ENCODE results near the gene ITGA6. TPM values are rescaled to one million over a fixed set of nuclear protein-coding genes. Genes with fewer than 3 reads are reported as not detected.

The ITGA6 gene
- total and polyA plus RNA-seq, 7 donors = 8.4 to 66.5 (median 14.0) TPM

DNA sequence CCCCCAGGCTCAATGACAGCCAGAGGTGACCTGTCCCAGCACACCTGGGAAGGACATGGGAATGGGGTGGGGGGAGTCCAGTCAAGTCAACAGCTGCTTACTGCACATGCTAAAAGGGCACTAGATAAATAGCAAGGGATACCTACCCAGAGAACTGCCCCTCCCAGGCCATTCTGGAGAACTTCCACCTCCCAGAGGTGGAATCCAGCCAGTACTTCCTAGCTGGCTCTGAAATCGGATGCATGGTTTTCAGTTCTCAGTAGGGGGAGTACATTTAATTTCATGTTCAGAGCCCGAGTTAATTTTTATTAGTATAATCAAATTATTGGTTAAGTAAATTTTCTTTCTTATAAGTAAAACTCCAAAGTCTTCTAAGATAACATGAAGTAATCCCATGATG is 28.9 kb upstream of the ITGA6 start:
- Histone ChIP-seq H3K27me3 (no peaks in the 10 kb centered on the region), H3K27ac (no peak overlapping the region), H3K4me3 (no peak overlapping the region), H3K36me3 (no peaks in the 10 kb centered on the region), H3K9me3 (no peaks in the 10 kb centered on the region), H3K4me1 (peaks cover 0 to 12% (median 11%) of the 10 kb centered on the region in 4 donors)
- 29 to 78% methylated on average over 2 of the region's 2 CpGs for WGBS, 2 donors
- no peak for DNase-seq
- TF ChIP-seq, protein P1, sequence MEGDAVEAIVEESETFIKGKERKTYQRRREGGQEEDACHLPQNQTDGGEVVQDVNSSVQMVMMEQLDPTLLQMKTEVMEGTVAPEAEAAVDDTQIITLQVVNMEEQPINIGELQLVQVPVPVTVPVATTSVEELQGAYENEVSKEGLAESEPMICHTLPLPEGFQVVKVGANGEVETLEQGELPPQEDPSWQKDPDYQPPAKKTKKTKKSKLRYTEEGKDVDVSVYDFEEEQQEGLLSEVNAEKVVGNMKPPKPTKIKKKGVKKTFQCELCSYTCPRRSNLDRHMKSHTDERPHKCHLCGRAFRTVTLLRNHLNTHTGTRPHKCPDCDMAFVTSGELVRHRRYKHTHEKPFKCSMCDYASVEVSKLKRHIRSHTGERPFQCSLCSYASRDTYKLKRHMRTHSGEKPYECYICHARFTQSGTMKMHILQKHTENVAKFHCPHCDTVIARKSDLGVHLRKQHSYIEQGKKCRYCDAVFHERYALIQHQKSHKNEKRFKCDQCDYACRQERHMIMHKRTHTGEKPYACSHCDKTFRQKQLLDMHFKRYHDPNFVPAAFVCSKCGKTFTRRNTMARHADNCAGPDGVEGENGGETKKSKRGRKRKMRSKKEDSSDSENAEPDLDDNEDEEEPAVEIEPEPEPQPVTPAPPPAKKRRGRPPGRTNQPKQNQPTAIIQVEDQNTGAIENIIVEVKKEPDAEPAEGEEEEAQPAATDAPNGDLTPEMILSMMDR (IDR thresholded peaks at IDR 0.05) = no peak
- no peak for TF ChIP-seq POLR2A (IDR thresholded peaks at IDR 0.05)
- no peak for TF ChIP-seq EP300 (IDR thresholded peaks at IDR 0.05)
- no peak for TF ChIP-seq POLR2AphosphoS5 (IDR thresholded peaks at IDR 0.05)
- intact Hi-C loops (cut with DNase I) = no loop called here

DNA sequence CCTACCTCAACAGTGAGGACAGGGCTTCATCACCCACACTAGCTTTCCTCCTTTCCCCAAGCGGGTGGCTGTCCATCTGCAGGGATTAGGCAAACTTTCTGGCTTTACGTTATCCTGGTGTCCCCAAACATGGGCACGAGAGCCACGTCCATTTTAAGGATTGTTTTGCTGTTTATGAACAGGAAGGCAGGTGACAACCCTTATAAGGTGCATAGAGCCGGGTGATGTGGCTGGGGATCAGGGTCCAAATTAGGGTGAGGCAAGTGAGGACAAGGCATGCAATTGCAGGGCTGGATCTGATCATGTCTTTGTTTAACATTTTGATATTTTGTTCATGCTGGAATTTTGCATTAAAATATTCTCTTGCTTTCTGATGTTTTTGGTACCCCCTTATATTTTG is 27.6 kb upstream of the ITGA6 start:
- Histone ChIP-seq H3K27ac (no peak overlapping the region), H3K9me3 (no peaks in the 10 kb centered on the region), H3K4me3 (no peak overlapping the region), H3K4me1 (no peaks in the 10 kb centered on the region), H3K36me3 (no peaks in the 10 kb centered on the region), H3K27me3 (no peaks in the 10 kb centered on the region)
- TF ChIP-seq, protein P1 (IDR thresholded peaks at IDR 0.05) = no peak
- TF ChIP-seq EP300 (IDR thresholded peaks at IDR 0.05) (no peak), POLR2AphosphoS5 (IDR thresholded peaks at IDR 0.05) (no peak), POLR2A (IDR thresholded peaks at IDR 0.05) (no peak)
- 32 to 90% methylated on average over 5 of the region's 5 CpGs for WGBS, 2 donors
- intact Hi-C loops (cut with DNase I) = no loop called here
- DNase-seq = no peak

DNA sequence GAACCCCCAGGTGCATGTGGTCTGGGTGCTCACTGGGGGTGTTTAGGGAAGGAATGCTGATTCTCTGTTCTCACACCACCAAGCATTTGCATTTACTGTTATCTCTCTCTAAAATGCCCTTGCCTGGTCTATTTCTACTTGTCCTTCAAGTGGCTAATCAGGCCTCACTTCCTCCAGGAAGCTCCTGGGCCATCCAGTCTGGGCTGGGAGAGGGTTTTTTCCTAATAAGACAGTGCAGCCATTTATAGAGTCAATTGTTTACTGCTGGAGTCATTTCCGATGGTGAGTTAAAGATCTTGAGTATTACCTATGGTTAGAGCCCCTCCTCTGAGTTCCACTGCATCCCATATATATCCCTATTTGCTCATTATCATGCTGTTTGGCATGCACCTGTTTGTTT is 25.2 kb upstream of the ITGA6 start:
- Histone ChIP-seq H3K4me1 (no peaks in the 10 kb centered on the region), H3K27me3 (no peaks in the 10 kb centered on the region), H3K4me3 (no peak overlapping the region), H3K36me3 (no peaks in the 10 kb centered on the region), H3K9me3 (no peaks in the 10 kb centered on the region), H3K27ac (no peak overlapping the region)
- DNase-seq = no peak
- no peak for TF ChIP-seq EP300 (IDR thresholded peaks at IDR 0.05)
- TF ChIP-seq, protein P1 (IDR thresholded peaks at IDR 0.05) = no peak
- TF ChIP-seq POLR2A (IDR thresholded peaks at IDR 0.05) = no peak
- TF ChIP-seq POLR2AphosphoS5 (IDR thresholded peaks at IDR 0.05) = no peak
- intact Hi-C loops (cut with DNase I) = no loop called here
- WGBS, 2 donors = 84 to 91% methylated on average over 1 of the region's 1 CpG

DNA sequence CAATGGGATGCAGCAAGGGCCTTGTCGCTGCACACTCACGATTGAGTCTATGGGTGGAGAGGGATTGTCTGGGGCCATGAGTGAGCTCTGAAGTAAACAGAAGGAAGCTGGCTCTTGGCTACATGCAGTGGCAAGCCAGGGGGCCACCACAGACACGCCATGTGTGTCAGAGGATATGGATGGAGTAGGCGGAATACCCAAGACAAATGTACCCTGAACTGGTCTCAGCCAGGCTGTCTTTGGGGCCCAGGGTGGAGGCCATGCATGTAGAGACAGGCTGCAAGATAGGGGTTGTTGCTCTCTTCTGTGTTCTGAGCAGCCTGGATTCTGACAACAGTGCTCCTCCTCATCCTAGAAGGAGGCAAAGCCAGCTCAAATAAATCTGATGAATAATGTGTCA is 24.0 kb upstream of the ITGA6 start:
- DNase-seq = no peak
- 92 to 96% methylated on average over 4 of the region's 4 CpGs for WGBS, 2 donors
- no peaks in the 10 kb centered on the region for H3K36me3 ChIP-seq
- no peaks in the 10 kb centered on the region for H3K27me3 ChIP-seq
- H3K9me3 ChIP-seq = no peaks in the 10 kb centered on the region
- no peak overlapping the region for H3K4me3 ChIP-seq
- intact Hi-C loops (cut with DNase I) = no loop called here
- TF ChIP-seq, protein P1 (IDR thresholded peaks at IDR 0.05) = no peak
- TF ChIP-seq EP300 (IDR thresholded peaks at IDR 0.05) = no peak
- TF ChIP-seq POLR2AphosphoS5 (IDR thresholded peaks at IDR 0.05) = no peak
- TF ChIP-seq POLR2A (IDR thresholded peaks at IDR 0.05) = no peak
- no peaks in the 10 kb centered on the region for H3K4me1 ChIP-seq
- no peak overlapping the region for H3K27ac ChIP-seq

DNA sequence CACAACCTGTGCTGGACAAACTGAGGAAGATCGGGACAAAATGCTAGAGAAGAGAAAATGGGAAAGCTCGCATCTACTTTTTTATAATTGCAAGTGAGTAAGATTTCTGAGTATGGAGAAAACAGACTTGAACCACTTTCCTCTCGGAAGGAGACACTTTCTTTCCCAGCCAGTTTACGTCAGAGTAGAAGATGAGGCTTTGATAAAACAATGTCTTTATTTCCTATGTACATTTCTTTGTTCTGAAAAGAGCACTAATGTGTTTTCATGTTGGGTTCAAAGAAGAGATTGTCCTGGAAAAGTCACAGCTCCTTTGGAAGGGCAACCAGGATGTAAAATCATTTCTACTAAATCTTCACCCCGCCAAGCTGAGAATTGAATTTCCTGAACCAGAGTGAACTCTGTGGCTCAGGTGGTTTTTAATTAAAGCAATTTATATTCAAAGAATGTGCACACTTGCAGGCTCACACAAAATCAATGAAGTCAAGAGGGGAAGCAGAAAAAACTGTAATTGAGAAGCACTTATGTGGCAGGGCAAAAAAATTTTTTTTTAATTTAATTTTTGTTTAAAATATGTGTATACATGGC is 23.4 kb upstream of the ITGA6 start:
- intact Hi-C loops (cut with DNase I) = no loop called here
- WGBS, 2 donors = 91 to 94% methylated on average over 5 of the region's 5 CpGs
- Histone ChIP-seq H3K27me3 (no peaks in the 10 kb centered on the region), H3K4me3 (no peak overlapping the region), H3K27ac (no peak overlapping the region), H3K36me3 (no peaks in the 10 kb centered on the region), H3K9me3 (no peaks in the 10 kb centered on the region), H3K4me1 (no peaks in the 10 kb centered on the region)
- TF ChIP-seq POLR2AphosphoS5 (IDR thresholded peaks at IDR 0.05) = no peak
- TF ChIP-seq, protein P1 (IDR thresholded peaks at IDR 0.05) = no peak
- no peak for TF ChIP-seq EP300 (IDR thresholded peaks at IDR 0.05)
- TF ChIP-seq POLR2A (IDR thresholded peaks at IDR 0.05) = no peak
- no peak for DNase-seq
